HTERT RPE-1 (cell line): Measurements from ENCODE around the gene MAP4K2.
"Not testable (repeated sequence)": the region's sequence is repeated elsewhere in the genome, so short reads cannot be mapped to it uniquely, and the experiment has no call there.

Experiments
- in situ Hi-C: fragments of 300-500 bp; cut with MboI; formaldehyde crosslinking; loops from 4 replicates; pipeline ENCODE4 v1.14.3; 2020; ENCODE audit warnings: low sequenced_read_pairs

Gene MAP4K2

DNA sequence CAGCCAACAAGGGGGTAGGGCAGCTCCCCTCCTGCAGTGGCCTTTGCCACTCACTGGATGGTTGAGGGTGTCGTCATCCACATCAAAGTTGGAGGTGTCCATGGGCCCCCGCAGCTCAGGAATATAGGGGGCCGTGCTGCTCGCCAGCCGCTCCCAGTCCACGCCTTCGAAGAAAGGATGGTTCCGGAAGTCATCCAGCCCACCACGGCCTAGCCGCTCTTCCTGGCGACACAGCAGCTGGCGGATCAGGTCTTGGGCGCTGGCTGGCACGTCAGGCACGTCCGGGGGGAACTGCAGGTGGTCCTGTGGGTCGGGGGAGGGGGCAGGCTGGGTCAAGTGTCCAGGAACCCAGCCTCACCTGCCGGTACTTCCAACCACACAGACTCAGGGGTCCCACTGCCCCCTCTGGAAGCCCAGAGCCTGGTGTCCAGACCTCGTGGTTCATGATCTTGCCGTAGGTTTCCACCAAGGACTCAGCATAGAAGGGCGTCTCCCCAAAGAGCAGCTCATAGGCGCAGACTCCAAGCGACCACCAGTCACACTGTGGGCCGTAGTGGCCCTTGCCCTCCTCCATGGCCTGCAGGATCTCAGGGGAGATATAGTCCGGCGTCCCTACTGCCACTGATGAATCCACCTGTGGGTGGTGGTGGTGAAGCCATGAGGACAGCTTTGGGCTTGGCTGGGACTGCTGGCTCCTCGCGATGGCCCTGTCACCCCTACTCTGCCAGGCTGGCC is 35.8 kb upstream of the MAP4K2 start:
- in situ Hi-C loops = no loop called here

DNA sequence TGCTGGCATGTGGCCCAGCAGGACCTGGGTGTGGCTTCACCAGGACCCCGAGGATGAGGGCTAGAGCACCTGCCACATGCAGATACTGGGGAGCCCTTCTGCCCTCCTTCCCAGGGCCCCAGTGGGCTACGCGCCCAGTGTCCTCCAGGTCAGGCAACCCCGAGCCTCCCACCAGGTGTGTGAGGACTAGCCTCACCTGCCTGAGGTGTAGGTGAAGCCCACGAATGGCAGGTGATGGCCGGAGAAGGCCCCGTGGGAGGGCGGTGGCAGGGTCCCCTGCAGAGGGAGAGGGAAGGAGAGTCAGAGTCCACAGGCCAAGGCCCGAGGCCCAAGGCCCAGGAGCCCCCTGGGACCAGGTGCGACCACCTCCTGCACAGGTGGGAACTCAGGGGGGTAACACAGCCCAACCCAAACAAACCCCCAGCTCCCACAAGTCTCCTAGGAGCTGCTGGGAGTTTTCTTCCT is 34.9 kb upstream of the MAP4K2 start:
- in situ Hi-C loops = no loop called here

DNA sequence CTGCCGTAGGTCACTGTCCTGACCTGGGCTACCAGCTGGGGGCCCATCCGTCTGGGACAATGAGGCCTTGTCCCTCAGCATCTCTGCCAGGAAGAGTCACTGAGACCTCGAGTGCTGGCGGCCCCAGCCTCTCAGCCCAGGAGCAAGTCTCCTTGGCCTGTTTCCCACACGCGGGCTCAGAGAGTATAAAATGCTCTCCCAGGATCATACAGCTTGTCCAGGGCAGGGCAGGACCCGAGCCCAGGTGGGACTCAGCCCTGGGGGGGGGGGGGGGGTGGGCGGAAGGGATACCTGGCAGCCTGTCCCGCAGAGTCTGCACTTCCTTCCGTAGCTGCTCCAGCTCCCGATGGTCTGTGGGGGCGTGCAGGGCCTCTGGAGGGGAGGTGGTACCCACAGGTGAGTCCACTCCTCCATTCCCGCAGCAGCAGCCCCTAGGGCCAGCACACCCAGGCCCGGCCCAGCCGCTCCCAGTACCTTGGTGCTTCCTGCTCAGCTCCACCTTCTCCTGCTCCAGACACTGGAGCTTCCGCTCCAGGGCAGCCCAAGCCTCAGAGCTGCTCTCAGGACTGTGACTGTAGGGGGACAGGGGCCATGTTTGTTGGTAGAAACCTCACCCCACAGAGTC is 33.5 kb upstream of the MAP4K2 start:
- in situ Hi-C loops = no loop called here

DNA sequence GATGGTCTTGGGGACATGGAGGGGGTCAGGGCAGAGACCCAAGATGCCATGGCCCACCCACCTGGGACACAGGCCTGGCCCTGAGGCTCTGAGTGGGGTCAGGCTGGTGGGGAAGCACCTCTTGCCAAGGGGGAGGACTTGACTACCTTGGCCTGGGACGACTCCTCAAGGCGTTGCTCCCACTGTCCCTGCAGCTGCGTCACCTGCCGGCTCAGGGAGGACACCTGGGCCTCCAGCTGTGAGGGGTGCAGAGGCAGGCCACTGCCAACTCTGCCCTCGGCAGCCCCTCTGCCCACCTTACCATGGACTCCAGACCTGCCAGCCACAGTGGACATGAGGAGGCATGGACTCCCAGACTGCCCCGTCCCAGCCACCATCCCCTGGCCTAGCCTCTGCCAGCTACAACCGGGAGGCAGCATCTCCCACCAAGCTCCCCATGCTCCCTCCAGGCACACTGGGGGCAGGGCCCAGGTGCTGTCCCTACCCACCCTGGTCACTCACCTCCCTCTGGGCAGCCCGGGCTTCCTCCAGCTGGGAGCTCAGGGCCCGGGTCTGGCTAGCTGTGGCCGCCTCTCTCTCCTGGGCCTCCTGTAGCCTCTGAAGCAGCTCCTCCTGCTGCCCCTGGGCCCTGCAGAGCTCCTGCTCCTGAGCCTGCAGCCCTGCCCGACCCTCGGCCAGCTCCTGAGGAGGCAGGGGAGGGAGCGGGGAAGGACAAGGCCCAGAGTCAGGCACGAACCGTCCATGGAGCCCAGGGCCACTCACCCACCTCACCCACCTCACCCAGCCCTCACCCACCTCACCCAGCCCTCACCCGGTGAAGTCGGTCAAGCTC is 32.8 kb upstream of the MAP4K2 start:
- in situ Hi-C loops = no loop called here

DNA sequence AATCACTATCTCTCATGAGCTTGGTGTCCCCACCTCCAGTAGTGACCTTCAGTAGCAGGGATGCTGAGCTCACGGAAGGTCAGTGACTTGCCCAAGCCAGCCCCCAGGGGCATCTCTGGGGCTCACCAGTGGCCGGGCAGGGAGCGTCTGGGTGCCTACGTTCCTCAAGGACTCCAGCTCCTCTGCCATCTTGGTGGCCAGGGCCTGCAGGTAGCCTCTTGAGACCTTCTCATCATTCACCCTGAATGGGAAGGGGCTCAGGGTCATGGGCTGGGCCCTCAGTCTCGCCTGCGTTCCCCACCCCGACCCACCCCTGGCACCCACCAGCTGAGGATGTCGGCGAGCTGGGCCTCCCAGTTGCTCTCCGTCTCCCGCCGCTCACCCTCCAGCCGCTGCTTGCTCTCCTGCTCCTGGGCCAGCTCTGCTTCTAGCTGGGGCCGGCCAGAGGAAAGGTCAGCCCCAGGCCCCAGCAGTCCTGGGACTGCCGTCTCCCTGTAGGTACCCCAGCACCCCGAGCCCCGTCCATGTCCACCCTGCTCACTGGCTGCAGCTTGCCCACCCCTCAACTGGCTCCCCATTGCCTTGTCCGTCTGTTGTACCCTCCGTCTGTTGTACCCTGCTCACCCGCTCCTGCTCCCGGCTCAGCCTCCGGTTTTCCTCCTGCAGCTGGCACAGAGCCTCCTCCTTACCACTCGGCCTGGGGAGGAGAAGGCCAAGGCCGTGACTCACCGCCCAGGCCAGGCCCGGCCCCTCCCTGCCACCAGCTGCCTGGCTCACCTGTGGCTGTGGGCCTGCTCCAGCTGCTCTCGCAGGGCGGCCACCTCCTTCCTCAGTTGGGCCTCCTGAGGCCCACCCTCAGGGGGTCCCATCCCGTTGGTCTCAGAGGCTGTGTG is 32.0 kb upstream of the MAP4K2 start:
- in situ Hi-C loops = no loop called here

DNA sequence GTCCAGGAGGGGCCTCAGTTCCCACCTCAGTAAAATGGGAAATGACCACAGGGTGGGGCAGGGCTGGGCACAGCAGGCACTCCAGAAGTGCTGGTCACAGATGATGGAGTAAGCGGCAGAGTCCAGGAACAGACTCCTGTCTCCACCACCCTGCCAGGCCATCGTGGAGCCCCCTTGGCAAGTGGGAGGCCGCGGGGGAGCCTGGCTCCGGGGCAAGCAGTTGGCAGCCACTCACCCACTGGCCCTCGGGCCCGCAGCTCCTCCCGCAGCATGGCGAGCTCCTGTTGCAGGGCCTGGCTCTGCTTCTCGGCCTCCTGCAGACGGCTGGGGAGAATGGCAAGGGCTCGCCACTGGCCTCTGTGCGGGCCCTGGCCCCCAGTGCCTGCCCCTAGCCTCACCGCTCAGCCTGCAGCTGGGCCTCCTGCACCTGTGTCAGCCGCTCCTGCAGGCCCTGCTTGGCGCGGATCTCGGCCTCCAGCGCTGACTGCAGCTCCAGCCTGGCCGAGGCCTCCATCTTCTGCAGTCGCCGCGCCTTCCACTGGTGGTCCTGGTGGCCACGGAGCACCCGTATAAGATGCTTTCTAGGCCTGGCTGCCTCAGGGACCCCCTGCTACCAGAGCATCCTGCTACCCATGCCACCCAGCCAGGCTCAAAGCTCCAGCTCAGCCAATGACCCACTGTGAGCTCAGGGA is 31.2 kb upstream of the MAP4K2 start:
- in situ Hi-C loops = no loop called here

DNA sequence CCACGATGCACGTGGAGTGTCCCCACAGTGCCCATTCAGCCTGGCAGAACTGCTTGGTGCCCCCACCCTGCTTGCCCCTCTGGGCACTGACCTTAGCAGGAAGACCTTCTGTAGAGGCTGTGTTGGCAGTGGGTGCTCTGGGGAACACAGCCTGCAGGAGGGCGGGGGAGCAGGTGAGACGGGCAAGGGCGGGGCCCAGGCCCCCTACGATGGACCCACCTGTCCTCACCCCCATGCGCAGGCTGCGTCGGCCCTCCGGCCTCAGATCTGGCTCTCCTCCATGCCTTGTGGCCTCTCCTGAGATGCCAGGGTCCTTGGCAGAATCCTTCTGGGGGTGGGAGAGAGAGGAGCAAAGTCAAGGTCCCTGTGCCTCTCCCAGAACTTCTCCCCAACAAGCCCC is 30.5 kb upstream of the MAP4K2 start:
- in situ Hi-C loops = no loop called here

DNA sequence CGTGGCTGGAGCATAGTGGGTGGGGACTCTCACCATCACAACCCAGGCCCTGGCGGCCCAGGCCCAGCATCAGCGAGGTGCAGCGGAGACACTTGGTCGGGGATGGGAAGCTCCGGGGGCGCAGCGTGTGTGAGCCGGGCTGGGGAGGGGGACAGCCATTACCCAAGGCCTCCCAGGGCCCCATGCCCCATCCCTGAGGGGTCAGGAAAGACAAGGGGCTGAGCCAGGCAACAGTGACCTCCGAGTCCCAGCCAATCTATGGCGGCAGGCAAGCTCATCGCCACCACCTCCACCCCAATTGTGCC is 30.1 kb upstream of the MAP4K2 start:
- in situ Hi-C loops = no loop called here

DNA sequence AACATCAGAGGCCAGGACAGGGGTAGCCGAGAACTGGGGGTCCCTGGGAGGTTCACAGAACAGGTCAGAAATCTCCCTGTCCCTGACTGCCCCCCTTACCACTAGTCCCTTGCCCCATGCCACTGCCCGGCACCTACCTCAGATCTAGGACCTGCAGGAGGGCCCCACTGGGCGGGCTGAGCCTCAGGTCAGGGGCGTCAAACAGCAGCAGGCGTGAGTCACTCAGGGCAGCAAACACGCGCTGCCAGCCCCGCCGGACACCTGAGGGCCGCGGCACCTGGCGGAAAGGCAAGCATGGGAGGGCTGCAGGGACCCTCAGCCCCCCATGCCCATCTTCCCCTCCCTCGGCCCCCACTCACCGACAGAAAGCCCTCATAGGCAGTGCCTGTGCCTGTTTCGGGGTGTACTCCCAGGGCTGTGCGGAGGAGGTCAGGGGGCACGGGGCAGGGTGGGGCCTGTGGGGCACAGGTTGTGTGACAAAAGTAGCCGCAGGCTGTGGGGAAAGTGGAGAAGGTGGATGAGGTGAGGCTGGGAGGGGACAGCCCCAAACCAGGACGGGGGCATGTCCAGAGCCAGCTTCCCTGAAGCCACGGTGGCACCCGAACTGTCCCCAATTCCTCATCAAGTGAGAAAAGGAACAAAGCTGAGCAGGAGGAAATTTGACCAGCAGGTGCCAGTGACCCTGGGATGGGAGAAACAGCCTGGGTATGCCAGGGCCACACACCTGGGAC is 29.6 kb upstream of the MAP4K2 start:
- in situ Hi-C loops = no loop called here

DNA sequence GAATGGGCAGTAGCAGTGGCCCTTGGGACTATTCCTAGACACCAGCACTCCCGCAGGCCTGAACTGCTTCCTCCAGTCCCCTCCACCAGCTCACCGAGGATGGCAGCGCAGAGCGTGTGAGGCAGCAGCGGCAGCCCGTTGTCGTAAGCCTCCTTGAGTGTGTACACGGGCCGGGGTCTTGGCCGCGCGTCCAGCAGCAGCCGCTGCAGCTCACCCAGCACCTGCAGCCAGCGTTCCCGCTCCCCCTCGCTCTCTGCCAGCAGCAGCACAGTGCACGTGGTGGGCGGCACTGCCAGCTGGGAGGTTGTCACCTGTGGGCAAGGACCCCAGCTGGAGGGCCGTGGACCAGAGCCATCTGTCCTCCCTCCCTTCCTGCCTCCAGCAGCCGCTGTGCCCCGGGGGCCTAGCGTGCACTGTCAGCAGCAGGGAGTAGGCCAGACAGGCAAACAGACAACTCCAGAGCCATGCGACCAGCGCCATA is 28.4 kb upstream of the MAP4K2 start:
- in situ Hi-C loops = no loop called here

DNA sequence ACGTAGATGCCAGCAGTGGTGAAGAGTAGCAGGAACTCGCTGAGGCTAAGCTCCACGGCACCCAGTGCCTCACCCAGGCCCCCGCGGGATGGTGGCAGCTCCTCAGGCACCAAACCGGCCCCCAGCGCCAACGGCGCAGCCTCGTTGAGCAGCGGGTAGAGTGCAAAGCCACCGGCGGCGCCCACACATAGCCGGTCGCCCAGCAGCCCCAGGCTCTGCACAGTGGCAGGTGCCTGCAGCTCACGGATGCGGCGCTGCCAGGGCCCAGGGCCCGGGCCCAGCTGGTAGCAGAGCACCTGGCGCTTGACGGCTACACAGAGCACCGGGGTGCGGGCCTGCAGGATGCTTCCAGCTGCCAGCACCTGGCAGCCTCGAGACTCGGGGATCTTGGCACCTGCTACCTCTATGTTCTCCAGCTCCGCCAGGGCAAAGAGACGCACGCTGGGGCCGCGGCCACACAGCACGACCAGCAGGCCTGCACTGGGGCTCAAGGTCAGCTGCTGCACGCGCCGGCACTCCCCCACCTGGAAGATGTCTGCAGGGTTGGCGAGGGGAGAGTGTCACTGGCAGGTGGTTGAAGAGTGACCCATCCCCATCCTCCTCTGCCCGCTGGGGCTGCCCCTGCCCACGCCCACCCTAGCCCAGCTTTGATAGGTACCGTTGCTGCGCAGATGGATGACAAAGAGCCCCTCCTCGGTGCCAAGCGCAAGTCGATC is 26.7 kb upstream of the MAP4K2 start:
- in situ Hi-C loops = no loop called here

DNA sequence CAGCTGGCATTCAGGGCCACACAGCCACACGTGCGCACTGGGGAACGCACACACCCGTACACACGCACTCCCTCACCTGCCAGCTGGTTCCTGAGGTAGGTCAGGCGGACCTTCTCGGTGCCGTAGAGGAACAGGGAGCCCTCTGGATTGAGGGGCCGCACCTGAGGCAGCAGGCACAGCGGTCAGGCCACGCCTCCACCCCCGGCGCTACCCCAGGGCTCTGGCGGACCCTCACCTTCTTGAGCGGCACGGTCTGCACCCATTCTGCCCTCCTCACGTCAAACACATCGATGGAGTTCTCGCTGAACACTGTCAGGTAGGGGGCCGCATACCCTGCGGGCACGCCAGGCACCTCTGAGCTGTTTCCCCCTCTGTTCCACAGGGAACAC is 24.4 kb upstream of the MAP4K2 start:
- in situ Hi-C loops = no loop called here

DNA sequence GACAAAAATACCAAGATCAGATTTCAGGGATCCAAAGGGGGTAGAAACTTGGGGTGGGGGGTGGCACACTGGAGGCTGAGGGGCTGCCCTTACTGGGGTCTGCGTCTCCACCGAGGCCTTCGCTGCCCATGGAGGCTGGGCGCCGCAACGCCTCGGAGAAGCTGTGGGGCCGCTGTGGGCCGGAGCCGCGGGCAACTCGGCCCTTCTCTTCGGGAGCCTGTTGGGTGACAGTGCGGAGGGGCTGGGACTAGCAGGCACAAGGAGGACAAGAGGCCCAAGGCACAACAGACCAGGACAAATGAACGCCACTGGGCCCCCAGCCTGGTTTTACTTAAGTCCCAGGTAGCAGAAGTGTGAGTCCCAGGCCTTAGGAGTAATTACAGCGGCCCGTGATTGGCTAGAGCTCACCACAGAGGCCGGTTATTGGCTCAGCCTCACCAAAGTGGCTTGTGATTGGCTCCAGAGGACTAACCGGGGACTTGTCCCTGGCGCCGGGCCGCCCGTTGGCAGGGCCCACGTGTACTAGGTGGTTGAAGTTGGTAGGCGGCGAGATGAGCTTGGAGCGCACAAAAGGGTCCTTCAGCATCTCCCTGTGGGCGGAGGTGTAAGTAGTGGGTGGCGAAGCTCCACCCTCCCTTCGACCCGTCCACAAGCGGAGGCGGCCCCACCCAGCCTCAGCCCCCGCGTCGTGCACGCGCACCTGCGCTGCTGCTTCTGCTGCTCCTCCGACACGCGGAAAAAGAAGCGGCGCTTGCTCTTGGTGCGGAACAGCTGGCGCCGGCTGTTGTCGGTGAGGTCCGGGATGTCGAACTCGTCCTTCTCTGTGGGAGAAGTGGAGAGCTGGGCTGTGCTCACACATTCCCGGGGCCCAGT is 23.8 kb upstream of the MAP4K2 start:
- in situ Hi-C loops = no loop called here

DNA sequence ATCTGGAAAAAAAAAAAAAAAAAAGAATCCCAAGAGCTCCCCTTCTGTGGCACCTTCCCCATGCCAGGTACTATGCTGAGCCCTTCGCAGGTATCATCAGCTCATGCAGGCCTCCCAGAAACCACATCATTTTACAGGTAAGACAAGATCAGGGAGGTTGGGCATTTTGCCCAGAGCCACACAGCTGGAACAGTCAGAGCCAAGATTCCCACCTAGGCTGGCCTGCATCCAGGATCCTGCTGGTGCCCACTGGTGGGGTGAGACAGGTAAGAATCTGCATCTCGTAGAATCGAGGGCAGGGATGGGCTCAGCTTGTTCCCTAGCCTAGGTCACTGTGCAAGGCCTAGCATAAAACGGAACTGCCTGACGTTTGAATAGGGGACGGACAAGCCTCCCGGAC is 23.0 kb upstream of the MAP4K2 start:
- in situ Hi-C loops = no loop called here

DNA sequence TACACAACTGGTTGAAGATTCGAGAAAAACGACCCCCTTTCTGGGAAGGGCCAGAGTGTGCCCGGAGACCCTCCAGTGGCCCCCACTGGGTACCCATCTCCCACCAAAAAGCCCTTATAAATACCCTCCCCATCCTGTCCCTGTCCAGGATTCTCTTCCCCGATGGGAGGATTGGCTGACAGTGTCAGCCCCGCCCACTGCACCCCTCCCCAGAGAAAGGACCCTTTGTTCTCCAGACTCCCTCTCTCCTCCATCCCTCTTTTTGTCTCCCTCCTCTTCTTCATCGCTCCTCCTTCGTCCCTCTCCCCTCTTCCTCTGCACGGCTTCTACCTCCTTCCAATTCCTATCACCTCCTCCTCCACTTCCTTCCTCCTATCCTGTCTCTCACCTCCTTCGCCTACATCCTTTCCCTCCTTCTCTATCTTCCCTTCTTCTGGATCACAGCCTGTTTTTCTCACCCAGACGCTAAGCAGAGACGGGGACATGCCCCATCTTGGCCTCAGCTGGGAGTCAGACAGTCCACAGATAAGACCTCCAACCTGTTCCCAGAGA is 20.6 kb upstream of the MAP4K2 start:
- in situ Hi-C loops = no loop called here

DNA sequence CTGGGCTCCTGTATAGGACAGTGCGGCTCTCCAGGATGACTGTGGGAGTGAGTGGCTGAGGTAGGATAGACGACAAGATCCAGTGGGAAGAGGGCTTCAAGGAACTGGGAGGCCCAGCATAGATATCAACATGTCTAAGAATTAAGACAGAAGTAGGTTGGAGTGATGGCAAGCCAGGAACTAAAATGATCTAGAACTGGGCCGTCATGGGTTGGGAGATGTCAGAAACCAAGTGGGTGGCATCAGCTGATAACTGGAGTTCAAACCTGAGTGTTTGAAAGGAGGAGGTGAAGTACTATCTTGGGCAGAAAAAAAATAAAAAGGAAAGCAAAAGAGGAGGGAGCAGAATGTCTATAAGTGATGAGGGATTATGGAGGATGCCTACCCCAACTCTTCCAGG is 14.5 kb upstream of the MAP4K2 start:
- in situ Hi-C loops = no loop called here

DNA sequence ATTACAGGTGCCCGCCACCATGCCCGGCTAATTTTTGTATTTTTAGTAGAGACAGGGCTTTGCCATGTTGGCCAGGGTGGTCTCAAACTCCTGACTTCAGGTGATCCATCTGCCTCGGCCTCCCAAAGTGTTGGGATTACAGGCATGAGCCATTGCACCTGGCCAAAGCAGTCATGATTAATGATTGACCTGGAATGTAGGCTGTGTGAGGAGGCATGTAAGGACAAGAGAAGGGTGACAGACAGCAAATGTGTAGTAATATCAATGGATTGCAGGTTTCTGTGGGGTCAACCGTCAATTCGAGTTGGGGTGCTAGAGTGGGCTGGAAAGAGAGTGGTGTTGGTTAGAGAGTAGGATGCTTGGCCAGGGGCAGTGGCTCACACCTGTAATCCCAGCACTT is 12.4 kb upstream of the MAP4K2 start:
- in situ Hi-C loops = not testable (repeated sequence)

DNA sequence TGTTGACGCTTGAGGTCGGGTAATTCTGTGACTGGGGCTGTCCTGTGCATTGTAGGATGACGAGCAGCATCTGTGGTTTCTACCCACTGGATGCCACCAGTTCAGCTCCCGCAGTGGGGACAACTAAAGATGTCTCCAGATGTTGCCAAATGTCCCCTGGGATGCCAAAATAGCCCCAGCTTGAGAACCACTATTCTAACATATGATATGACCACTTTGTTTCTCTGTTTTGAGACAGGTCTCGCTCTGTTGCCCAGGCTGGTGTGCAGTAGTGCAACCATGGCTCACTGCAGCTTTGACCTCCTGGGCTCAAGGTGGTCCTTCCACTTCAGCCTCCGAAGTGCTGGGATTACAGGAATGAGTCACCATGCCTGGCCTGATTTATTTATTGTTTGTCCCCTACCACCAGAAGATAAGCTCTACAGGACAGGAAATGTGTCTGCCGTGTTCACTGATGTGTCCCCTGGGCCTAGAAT is 11.7 kb upstream of the MAP4K2 start:
- in situ Hi-C loops = no loop called here
